HG02884 (cell line): ENCODE data around the gene MGAT5.

Experiments used
- ATAC-seq: cut with Tn5 transposase; IDR thresholded peaks from one replicate; pipeline ENCODE4 v1.9.1; 2021; ENCODE audit warnings: mild to moderate bottlenecking, moderate library complexity; ENCODE audit not compliant: unreplicated experiment

Gene MGAT5

DNA sequence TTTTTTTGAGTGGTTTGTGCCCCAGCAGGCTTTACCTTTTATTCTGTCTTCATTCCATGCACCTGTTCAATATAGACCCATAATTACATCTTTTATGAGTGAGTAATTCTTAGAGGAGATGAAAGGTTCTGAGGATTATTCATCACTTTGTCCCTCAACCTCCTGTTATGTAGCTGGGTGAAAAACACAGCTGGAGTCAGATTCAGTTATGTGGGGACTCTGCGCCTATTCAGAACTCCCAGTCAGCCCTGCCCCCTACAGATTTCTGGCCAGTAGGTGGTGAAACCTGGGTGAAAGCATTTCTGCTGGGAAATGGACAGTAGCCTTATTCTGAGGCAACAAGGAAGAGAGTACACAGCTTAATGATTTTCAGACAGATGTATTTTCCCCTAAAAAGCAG is 107.8 kb downstream of the MGAT5 start:
- no peak for ATAC-seq

DNA sequence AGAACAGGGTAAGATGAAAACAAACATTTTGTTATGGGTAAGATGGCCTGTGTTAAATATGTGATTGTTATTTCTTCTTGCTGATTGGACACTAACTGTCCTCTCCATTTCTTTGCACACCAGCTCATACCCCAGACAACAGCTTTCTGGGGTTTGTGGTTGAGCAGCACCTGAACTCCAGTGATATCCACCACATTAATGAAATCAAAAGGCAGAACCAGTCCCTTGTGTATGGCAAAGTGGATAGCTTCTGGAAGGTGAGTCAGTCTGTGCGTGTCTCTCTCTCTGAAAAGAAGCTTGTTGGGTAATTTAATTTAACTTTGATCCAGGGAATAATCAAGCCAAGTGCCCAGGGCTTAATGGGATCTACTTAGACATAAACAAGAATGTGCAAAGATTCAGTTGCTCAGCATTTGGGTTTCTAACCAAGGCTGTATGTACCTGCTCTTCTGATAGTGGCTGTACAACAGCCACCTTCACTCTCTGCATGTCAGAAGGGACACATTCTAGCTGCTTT is 108.3 kb downstream of the MGAT5 start:
- no peak for ATAC-seq

DNA sequence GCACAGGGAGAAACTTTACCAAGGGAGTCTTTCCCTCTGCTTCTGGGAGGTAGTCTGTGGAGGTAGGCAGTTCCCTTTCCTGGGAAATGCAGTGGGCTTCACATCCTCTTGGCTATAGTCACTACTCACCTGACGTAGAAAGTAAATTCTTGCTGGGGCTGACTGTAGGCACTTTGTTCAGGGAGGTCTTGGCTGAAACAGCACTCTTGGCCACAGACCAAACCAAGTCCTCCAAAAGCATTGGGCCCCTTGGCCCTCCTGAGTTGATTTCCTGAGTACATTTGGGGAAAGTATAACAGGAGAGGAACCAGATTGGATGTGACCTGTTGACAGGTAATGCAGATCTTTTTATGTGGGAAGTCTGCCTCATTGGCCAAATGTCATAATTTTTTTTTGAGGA is 108.9 kb downstream of the MGAT5 start:
- ATAC-seq, result no peak

DNA sequence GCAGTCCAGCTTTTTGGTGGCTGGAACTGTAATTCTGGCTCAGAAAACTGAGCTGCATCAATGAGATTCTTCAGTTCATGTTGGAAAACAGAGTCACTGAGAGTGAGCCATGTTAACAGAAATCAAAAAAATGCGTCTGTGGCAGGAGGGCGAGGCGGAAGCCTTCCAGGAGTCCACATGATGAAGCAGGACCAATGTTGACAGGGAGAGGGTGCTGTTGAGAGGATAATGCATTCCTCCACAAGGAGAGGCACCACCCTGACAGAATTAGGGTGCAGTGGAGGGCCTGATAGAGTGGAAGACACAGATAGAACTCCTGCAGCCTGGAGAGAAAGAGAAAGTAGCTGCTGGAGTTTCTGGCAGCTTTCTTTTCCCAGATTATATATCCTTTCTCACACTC is 111.5 kb downstream of the MGAT5 start:
- ATAC-seq, result no peak

DNA sequence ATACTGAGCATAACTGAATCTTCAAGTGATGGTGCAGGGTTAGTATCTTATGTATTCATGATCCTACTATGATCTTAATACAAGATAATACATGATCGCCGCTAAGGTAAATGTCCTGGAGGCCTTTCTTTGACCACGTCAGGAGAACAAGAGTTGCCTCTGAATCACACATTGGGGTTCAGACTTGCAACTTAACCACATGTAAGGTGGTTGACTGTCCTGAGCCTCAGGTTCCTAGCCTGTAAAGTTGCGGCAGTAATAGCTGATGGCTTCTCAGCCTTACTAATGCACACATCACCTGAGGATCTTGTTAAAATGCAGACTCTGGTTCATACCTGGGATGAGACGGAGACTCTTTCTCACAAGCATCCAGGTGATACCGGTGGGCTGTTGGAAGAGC is 112.5 kb downstream of the MGAT5 start:
- ATAC-seq, result no peak

DNA sequence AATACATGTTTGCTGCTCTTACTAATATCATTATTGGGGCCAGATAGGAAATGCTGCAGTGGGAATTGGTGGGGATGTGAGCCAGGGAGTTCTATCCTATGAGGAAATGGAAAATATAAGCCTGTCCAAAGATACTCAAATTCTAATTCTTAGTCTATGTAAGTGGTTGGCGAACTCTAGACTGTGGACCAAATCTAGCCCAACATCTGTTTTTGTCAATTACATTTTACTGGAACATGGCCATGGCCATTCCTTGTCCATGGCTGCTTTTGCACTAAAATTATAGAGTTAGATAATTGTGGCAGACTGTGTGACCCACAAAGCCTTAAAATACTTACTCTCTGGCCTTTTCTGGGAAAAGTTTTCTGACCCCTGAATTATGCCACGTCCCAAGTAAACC is 113.3 kb downstream of the MGAT5 start:
- no peak for ATAC-seq

DNA sequence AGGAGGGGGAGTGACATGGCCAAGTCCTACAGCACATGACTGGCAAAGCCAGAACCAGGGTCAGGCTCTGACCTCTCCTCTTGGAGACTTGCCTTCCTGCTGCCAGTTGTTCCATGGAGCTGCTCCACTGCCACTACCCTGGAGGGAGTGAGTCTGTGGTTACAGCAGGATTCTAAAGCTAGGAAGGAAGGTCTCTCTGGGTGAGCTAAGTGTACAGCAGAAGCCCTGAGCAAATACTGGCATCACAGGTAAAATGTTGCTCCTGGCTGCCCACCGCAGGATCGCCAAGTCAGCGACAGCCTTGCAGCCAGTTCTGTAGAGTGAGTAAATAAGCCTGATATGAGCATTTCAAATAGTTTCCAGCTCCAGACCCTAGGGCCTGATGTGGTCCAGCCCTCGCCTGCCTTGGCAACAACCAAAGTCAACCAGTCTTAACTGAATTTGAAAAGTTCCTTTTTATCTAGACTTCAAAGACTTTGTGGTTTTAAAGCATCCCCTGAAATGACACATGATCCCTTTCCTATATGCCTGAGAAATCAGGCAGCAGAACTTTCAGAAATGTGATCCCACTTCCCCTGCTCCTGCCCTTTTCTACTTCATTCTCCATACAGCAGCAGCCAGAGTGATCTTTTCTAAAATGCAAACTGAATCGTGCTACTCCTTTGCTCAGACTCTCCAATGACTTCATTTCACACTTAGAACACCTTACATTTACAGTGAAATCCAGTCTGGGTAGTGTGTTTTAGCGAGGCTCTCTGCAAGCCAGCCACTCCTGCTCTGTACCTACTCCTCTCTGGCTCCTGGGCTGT is 114.3 kb downstream of the MGAT5 start:
- no peak for ATAC-seq

DNA sequence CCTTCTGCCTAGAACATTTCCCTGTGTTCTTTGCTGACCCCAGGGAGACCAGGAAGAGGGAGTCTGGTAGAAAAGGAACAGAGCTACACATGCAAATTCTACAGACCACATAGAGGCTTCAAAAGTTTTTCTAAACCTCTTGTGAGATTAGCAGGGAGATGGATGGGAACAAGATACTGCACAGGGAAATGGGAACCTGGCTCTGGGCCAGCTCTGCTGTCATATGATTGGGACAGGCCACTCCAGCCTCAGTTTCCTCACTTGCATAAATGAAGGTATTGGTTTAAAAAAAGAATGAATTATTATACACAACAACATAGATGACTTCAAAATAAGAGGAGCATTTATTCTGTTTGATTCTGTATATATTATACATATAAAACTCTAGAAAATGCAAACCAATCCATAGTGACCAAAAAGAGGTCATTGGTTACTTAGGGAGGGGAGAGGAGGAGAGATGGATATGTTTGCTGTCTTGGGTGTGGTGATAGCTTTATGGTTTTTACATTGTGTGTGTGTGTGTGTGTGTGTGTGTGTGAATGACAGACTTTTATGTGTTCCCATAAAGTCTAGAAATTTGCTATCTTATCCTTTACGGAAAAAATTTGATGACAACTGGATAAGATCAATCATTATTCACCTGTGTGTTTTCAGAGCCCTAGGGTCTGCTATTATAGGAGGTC is 115.5 kb downstream of the MGAT5 start:
- ATAC-seq, result no peak

DNA sequence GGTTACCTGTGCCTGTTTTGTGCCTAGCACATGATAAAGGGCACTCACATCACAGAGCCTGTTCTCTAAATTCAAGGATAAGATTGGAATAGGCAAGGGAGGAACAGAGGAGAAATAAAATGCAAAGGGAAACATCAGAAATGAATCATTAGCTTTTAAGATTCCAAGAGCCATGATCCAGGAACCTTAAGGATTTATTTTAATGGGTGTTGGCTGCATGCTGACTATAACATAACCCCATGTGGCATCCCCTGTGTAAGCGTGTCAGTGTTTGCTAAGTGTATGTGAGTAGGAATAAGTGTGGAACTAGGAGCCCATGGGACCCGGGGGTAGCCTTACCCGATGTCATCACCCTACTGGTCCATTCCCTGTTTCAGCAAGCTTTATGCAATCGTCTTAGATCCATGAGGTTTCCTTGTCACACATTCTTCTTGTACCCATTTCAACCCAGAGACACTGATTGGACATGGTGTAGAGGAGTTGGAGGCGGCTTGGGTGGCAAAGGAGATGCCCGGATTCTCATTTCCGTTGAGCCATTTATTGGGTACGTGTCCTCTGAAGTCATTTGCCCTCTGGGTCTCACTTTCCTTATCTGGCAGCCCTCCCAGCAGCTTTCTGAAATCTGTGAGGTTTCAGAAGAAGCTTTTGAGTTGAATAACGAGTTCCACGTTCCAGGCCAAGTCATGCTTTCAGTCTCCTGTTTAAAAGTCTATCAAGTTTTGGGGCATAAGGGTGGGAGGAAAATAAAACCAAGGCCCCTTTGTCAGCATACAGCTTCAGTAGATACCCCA is 117.0 kb downstream of the MGAT5 start:
- ATAC-seq, result no peak

DNA sequence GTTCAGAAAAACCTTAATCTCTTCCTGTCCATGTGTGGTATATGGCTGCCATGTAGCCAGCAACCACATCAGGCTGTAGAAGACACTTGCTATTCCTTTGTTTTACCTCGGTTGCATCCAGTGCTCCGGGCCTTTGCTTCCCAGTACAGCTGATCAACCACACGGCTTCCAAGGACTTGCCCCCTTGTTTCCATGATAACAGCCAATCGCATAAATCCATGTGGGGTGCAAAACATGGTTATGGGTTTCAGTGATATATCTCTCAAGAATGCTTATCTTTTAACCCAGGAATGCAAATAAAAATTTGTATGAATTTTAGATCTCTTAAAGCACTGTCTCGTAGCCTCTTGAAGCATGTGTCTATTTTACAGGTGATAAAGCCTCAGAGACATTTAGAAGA is 118.3 kb downstream of the MGAT5 start:
- no peak for ATAC-seq

DNA sequence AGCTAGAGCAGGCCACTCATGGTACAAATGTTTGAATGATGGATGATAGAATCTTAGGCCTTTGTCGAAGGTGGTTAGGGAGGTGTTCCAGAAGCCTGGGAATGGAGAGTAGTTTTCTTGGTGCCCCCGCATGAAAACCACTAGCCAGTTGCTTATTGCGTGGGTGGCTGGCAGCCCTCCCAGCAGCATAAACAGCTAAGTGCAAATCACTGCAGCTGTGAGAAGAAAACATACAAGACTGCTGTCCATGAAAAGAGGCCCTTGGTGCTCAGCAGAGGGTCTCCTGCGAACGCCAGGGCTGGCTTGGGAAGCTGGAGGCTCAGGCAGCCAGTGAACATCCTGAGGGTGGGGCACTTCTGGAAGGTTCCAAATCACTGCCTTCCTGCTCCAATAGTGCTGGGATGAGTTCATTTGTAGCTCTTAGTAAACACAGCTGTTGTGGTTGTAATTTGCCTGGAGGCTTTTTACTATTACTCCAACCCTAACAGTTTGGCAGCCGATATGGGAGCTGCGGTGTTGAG is 118.8 kb downstream of the MGAT5 start:
- ATAC-seq, result no peak

DNA sequence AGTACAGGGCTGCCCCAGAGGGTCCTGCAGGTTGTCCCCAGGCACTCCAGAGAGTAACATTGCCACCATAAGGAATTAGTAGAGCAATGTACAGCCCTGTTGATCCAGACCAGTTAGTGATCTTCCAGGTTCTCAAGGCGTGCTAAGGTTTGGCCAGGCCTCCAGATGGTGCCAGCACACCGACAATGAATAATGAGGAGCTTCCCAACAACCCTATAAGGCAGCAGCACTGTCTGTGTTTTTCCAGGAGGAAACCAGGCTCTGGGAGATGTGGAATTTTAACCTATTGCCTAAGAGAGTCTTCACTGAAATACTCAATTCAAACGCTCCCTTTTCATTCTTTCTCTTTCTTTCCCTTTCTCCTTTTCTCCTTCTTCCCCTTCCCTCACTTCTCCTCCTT is 122.1 kb downstream of the MGAT5 start:
- no peak for ATAC-seq

DNA sequence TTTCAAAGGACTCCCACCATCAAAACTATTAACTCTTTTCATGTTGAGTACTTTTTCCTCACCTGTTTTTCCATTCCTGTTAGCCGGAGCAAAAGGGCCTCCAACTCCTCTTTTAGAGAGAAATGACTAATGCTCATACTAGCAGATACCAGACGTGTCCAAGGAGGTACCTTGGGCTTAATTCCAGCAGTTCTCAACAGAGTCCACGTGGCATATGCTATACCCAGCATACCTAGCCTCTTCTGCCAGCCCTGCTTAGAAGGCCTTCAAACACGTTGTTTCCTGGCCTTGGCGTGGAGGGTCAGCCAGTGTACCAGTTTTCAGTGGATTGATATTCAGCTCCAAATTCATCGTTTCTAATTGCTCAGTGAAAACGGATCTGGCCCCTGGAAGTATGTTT is 123.9 kb downstream of the MGAT5 start:
- no peak for ATAC-seq

DNA sequence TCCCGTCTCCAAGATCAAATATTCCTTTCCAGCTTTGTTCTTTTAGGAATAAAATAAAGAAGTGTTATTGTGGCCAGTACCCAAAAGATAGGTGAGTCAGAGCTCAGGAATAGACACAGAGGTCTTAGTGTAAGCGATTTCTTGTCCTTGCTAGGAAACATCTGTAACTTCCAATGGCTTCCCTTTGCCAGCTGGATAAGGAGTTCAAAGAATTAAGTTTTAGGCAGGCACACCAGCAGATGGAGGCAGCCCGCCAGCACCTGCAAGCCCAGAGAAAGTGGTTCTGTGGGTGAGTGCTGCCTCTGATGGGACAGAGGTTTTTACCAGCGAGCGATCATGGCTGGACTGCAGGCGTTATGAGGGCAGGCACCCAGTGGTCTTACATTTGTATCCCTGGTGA is 125.4 kb downstream of the MGAT5 start:
- ATAC-seq, result no peak

DNA sequence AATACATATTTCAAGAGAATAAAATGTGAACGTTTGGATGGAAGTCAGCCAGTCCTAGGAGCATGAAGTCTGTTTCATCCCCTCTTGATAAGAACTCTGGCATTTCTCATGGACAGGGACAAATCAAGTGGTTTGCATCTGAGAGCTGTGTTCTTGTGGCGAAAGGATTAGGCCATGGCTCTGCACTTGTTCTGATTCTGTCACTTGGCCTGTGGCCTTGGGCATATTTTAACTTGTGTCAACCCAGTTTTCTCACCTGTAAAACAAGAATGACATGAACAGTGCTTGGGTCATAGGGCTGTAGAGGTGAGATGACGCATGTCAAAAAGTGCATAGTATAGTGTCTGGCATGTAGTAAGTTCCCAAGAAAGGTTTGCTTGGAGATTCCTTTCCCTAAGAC is 125.8 kb downstream of the MGAT5 start:
- ATAC-seq, result no peak

DNA sequence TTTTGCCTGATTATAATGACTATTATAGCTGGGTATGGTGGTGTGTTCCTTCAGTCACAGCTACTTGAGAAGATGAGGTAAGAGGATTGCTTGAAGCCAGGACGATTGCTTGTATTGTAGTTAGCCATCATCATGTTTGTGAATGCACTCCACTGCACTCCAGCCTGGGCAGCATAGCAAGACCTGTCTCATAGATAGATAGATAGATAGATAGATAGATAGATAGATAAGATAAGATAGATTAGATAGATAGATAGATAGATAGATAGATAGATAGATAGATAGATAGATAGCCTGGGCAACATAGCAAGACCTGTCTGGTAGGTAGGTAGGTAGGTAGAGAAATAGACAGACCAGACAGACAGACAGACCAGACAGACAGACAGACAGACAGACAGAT is 127.3 kb downstream of the MGAT5 start:
- ATAC-seq, result no peak

DNA sequence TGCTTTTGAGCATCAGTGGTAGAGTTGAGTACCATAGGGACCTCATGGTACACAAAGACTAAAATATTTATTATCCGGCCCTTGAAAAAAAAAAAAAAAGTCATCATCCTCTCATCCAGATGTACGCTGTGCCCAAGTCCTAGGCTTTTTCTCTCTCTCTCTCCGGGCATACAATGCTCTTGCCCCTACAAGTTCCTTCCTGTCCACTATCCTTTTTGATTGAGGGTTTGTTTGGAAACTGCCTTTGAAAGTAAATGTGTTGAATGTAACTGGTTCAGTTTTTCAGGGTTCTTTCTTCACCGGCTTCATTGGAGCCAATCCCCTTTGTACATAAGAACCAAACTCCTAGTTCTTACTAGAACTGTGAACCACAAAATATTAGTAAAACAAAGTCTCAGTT is 130.3 kb downstream of the MGAT5 start:
- no peak for ATAC-seq

DNA sequence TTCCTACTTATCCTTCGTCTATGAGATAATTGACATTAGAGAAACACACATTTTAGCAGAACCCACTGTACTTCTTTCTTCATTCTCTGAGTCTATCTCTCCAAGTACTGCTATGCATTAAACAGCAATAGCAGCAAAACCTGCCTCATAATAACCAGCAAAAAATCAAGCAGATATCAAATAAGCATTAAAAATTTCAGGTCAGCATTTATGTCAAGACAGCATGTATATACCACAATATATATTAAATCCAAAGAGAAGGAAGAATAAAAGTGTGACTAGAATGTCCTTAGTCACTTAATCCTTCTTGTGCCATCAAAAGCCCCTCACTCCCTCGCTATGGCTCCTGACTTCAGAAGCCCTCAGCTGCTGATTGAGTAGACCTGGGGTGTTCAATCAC is 131.3 kb downstream of the MGAT5 start:
- no peak for ATAC-seq

DNA sequence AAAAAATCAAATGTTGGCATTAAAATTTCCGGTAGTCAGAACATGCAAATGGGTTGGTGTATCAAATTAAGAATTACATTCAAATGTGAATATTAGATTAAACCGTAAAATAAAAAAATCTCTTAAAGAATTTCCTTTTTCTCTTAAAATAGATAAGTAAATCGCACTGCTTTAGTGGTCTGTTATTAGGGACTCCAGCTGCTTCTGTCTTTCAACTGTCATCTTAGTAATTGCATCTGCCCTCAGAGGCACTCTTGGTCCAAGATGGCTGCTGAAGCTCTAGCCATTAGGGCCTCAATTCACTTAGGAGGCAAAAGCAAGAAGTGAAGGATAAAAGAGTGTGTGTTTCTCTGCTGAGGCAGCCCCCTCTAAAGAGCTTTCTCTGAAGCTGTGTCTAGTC is 132.4 kb downstream of the MGAT5 start:
- no peak for ATAC-seq

DNA sequence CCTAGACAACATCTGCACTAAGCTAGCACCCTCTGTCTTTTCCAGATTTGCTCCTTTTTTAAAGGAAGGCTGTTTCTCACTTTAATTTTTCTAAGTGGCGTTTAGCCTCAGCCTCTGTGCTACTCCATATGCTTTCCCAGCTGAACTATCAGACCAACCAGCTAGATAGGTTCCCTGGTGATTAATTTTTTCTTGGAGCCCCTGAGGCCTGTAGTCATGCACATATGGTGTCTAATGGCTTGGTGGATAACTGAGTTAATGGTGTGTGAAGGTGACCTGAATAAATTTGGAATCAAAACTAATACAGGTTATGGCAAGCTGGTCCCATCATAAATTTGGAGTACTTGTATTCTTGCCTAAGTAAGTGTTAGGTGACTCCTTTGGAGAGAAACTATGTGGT is 135.5 kb downstream of the MGAT5 start:
- no peak for ATAC-seq

DNA sequence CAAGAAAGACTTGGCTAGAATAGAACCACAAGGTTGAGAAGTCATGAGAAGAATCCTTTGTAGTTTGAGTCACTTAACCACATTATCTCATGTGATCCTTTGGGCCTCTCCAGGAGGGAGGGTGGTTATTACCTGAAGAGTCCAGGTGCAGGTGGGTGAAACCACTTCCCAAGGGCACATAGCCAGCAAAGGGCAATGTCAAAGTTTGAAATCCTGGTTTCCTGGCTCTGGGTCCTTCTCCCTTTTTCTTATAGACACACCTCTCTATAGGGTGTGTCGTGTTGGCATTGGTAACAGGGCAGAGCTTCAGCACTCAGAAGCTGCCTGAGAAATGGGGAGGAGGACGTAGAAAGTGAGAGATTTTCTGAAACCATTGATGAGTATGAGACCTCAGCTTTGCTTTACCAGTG is 137.9 kb downstream of the MGAT5 start:
- ATAC-seq, result peak; percentile 90
